Measurements from ENCODE around the gene RASGRF1.

The RASGRF1 gene

DNA sequence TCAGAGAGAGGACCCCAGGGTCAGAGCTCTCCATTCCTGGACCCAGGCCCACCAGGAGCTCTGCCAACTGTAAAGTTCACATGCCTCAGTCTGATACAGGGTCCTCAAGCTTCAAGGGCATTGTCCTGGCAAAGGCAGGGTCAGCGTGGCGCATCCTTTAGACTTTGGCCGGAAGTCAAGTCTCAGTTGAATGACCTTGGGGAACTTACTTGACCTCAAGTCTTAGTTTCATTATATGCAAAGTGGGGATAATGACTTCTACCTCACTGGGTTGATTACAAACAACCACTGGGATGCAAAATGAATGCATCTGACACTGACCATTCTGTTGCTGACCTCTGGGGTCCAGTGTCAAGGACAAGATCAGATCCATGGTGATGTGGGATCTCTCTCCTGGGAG, 75.2 kb downstream of the RASGRF1 start:
- no peak overlapping the region for H3K9ac ChIP-seq (ENCODE audit: low read length)
- H3K9me2 ChIP-seq (replicated peaks; ENCODE audit: insufficient read depth, low read length): no peaks in the 10 kb centered on the region
- H3K4me3 ChIP-seq (ENCODE audit: low read length): no peak overlapping the region
- H4K20me1 ChIP-seq (ENCODE audit: insufficient read depth, low read length): no peaks in the 10 kb centered on the region
- H3K9me3 ChIP-seq (replicated peaks; ENCODE audit: insufficient read depth, low read length): no peaks in the 10 kb centered on the region
- H3K4me1 ChIP-seq (ENCODE audit: low read length): no peaks in the 10 kb centered on the region
- H3F3A ChIP-seq (ENCODE audit: insufficient read depth, low read length): no peaks in the 10 kb centered on the region
- H3K27ac ChIP-seq (ENCODE audit: low read length): no peak overlapping the region
- no peak for TF ChIP-seq EZH2phosphoT487 (IDR thresholded peaks at IDR 0.05; ENCODE audit: low read length)
- no peak overlapping the region for H2AFZ ChIP-seq (ENCODE audit: low read length)
- H3K4me2 ChIP-seq (ENCODE audit: low read depth, low read length): no peak overlapping the region
- DNase-seq: no peak
- H3K79me2 ChIP-seq (ENCODE audit: low read length): no peaks in the 10 kb centered on the region
- H3K27me3 ChIP-seq (replicated peaks; ENCODE audit: insufficient read depth, low read length): no peaks in the 10 kb centered on the region
- no peaks in the 10 kb centered on the region for H3K36me3 ChIP-seq (replicated peaks; ENCODE audit: insufficient read depth, low read length)

DNA sequence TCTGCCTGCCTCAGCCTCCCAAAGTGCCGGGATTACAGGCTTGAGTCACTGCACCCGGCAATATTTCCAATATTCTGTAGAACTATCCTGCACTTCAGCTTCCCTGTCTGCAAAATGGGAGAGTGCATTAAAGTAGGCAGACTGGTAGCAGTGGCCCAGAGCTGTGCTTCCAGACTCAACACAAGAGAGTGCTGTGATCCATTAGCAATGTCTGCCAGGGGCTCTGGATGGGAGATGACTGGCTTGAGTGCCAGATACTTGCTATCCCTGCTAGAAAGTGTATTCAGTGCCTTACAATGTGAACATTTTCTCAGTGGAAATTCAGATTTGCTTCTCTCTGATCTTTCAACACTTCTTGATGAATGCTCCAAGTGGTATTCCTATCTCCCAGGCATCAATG, 80.3 kb downstream of the RASGRF1 start:
- no peaks in the 10 kb centered on the region for H3K9me2 ChIP-seq (replicated peaks; ENCODE audit: insufficient read depth, low read length)
- H2AFZ ChIP-seq (ENCODE audit: low read length): no peak overlapping the region
- no peak overlapping the region for H3K4me2 ChIP-seq (ENCODE audit: low read depth, low read length)
- no peaks in the 10 kb centered on the region for H3K27me3 ChIP-seq (replicated peaks; ENCODE audit: insufficient read depth, low read length)
- no peaks in the 10 kb centered on the region for H3K79me2 ChIP-seq (ENCODE audit: low read length)
- no peak for DNase-seq
- no peaks in the 10 kb centered on the region for H3K4me1 ChIP-seq (ENCODE audit: low read length)
- H3F3A ChIP-seq (ENCODE audit: insufficient read depth, low read length): no peaks in the 10 kb centered on the region
- no peaks in the 10 kb centered on the region for H3K9me3 ChIP-seq (replicated peaks; ENCODE audit: insufficient read depth, low read length)
- no peak overlapping the region for H3K27ac ChIP-seq (ENCODE audit: low read length)
- no peak overlapping the region for H3K9ac ChIP-seq (ENCODE audit: low read length)
- H4K20me1 ChIP-seq (ENCODE audit: insufficient read depth, low read length): no peaks in the 10 kb centered on the region
- no peaks in the 10 kb centered on the region for H3K36me3 ChIP-seq (replicated peaks; ENCODE audit: insufficient read depth, low read length)
- TF ChIP-seq, protein P1, sequence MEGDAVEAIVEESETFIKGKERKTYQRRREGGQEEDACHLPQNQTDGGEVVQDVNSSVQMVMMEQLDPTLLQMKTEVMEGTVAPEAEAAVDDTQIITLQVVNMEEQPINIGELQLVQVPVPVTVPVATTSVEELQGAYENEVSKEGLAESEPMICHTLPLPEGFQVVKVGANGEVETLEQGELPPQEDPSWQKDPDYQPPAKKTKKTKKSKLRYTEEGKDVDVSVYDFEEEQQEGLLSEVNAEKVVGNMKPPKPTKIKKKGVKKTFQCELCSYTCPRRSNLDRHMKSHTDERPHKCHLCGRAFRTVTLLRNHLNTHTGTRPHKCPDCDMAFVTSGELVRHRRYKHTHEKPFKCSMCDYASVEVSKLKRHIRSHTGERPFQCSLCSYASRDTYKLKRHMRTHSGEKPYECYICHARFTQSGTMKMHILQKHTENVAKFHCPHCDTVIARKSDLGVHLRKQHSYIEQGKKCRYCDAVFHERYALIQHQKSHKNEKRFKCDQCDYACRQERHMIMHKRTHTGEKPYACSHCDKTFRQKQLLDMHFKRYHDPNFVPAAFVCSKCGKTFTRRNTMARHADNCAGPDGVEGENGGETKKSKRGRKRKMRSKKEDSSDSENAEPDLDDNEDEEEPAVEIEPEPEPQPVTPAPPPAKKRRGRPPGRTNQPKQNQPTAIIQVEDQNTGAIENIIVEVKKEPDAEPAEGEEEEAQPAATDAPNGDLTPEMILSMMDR (IDR thresholded peaks at IDR 0.05; ENCODE audit: low read length): no peak
- TF ChIP-seq EZH2 (optimal IDR thresholded peaks at IDR 0.05; ENCODE audit: low read depth, low read length) (no peak), EZH2phosphoT487 (IDR thresholded peaks at IDR 0.05; ENCODE audit: low read length) (no peak)
- no peak overlapping the region for H3K4me3 ChIP-seq (ENCODE audit: low read length)

DNA sequence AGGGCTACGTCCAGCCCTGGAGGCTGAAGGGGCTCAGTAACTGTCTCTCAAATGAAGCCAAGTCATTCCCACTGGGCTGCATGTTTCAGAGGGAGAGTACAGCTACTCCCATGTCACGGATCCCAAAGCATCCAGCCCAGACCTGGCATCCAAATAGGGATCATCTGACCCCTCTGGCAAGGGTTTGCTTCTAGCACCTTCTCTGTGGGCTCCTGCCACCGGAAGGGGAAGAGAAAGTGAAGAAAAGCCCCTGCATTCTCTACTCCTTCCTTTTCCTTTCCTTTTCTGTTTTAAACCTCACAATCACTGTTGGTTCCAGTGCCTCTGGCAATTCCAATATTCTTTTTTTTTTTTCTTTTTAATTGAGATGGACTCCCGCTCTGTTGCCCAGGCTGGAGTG, 81.2 kb downstream of the RASGRF1 start:
- no peaks in the 10 kb centered on the region for H3F3A ChIP-seq (ENCODE audit: insufficient read depth, low read length)
- peaks cover 8% of the 10 kb centered on the region for H3K4me1 ChIP-seq (ENCODE audit: low read length)
- no peaks in the 10 kb centered on the region for H3K9me2 ChIP-seq (replicated peaks; ENCODE audit: insufficient read depth, low read length)
- H4K20me1 ChIP-seq (ENCODE audit: insufficient read depth, low read length): no peaks in the 10 kb centered on the region
- H2AFZ ChIP-seq (ENCODE audit: low read length): no peak overlapping the region
- no peak overlapping the region for H3K9ac ChIP-seq (ENCODE audit: low read length)
- no peak overlapping the region for H3K4me3 ChIP-seq (ENCODE audit: low read length)
- H3K27me3 ChIP-seq (replicated peaks; ENCODE audit: insufficient read depth, low read length): no peaks in the 10 kb centered on the region
- no peaks in the 10 kb centered on the region for H3K36me3 ChIP-seq (replicated peaks; ENCODE audit: insufficient read depth, low read length)
- H3K79me2 ChIP-seq (ENCODE audit: low read length): no peaks in the 10 kb centered on the region
- no peak overlapping the region for H3K4me2 ChIP-seq (ENCODE audit: low read depth, low read length)
- H3K9me3 ChIP-seq (replicated peaks; ENCODE audit: insufficient read depth, low read length): no peaks in the 10 kb centered on the region
- TF ChIP-seq EZH2phosphoT487 (IDR thresholded peaks at IDR 0.05; ENCODE audit: low read length) (no peak), EZH2 (optimal IDR thresholded peaks at IDR 0.05; ENCODE audit: low read depth, low read length) (no peak)
- TF ChIP-seq, protein P1 (IDR thresholded peaks at IDR 0.05; ENCODE audit: low read length): no peak
- no peak overlapping the region for H3K27ac ChIP-seq (ENCODE audit: low read length)
- no peak for DNase-seq

DNA sequence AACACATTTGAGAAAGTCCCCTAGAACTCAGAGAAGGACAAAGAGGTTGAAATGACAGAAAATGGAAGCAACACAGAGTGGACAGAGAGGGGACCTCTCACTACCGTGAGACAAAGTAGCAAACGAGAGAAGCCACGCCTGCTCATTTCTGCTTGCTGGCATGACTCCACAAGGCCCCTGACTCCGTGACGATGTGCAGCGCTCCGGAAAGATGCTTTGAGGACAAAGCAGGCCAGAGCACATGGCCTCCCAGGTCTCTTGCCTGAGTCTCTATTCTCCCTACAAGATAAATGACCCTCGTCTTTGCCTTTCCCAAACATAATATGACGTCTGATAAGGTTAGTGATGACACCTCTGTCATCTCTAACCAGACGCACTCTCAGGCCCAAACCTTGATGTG, 81.9 kb downstream of the RASGRF1 start:
- Histone ChIP-seq H4K20me1 (ENCODE audit: insufficient read depth, low read length) (no peaks in the 10 kb centered on the region), H2AFZ (ENCODE audit: low read length) (no peak overlapping the region), H3K9ac (ENCODE audit: low read length) (no peak overlapping the region), H3K9me2 (replicated peaks; ENCODE audit: insufficient read depth, low read length) (no peaks in the 10 kb centered on the region), H3F3A (ENCODE audit: insufficient read depth, low read length) (no peaks in the 10 kb centered on the region), H3K4me2 (ENCODE audit: low read depth, low read length) (no peak overlapping the region), H3K9me3 (replicated peaks; ENCODE audit: insufficient read depth, low read length) (no peaks in the 10 kb centered on the region), H3K79me2 (ENCODE audit: low read length) (no peaks in the 10 kb centered on the region), H3K4me1 (ENCODE audit: low read length) (peaks cover 11% of the 10 kb centered on the region), H3K4me3 (ENCODE audit: low read length) (no peak overlapping the region), H3K27ac (ENCODE audit: low read length) (no peak overlapping the region), H3K36me3 (replicated peaks; ENCODE audit: insufficient read depth, low read length) (no peaks in the 10 kb centered on the region), H3K27me3 (replicated peaks; ENCODE audit: insufficient read depth, low read length) (no peaks in the 10 kb centered on the region)
- TF ChIP-seq, protein P1 (IDR thresholded peaks at IDR 0.05; ENCODE audit: low read length): no peak
- TF ChIP-seq EZH2phosphoT487 (IDR thresholded peaks at IDR 0.05; ENCODE audit: low read length) (no peak), EZH2 (optimal IDR thresholded peaks at IDR 0.05; ENCODE audit: low read depth, low read length) (no peak)
- no peak for DNase-seq

Data from MM.1S (cell line).